Neuron (in vitro differentiated cells): ENCODE results near the gene TXNL4B.
"Not testable (repeated sequence)": the region's sequence is repeated elsewhere in the genome, so short reads cannot be mapped to it uniquely, and the experiment has no call there.

Experiments used
- H2AFZ ChIP-seq: one replicate; pipeline ENCODE4 v1.6.1; 2013; ENCODE audit warnings: low read depth, mild to moderate bottlenecking, inconsistent platforms, low read length, moderate library complexity
- H3K27me3 ChIP-seq: one replicate; pipeline ENCODE4 v1.6.1; 2013; ENCODE audit warnings: low read length; ENCODE audit not compliant: insufficient read depth
- H3K36me3 ChIP-seq: one replicate; pipeline ENCODE4 v1.6.1; 2013; ENCODE audit warnings: low read length; ENCODE audit not compliant: insufficient read depth
- H3K4me1 ChIP-seq: one replicate; pipeline ENCODE4 v1.6.1; 2013; ENCODE audit warnings: low read length; ENCODE audit not compliant: insufficient read depth
- H3K4me3 ChIP-seq: 2 replicates; pipeline ENCODE4 v1.5.1; 2013; ENCODE audit warnings: mild to moderate bottlenecking, low read length, moderate library complexity
- H3K9me3 ChIP-seq: one replicate; pipeline ENCODE4 v1.6.1; 2013; ENCODE audit warnings: low read length

Gene TXNL4B

GRCh38 chr16:72083778-72084404, 9.5 kb downstream of the TXNL4B start:
- Histone ChIP-seq H3K36me3 (peaks cover 32% of the 10 kb centered on the region), H3K4me3 (no peak overlapping the region), H2AFZ (no peak overlapping the region), H3K4me1 (no peaks in the 10 kb centered on the region), H3K27me3 (no peaks in the 10 kb centered on the region), H3K9me3 (peaks cover 11% of the 10 kb centered on the region)

GRCh38 chr16:72076991-72077706, 16.3 kb downstream of the TXNL4B start:
- not testable (repeated sequence) for H3K9me3 ChIP-seq

GRCh38 chr16:72075067-72075466, 18.4 kb downstream of the TXNL4B start:
- H3K4me1 ChIP-seq, H3K9me3 ChIP-seq, H3K4me3 ChIP-seq, H2AFZ ChIP-seq, H3K27me3 ChIP-seq, H3K36me3 ChIP-seq: not testable (repeated sequence)

More at GRCh38 chr16:72076991-72077706, 16.3 kb downstream of the TXNL4B start:
- H3K4me3 ChIP-seq, H3K4me1 ChIP-seq, H2AFZ ChIP-seq, H3K36me3 ChIP-seq, H3K27me3 ChIP-seq: not testable (repeated sequence)

- Histone ChIP-seq H3K4me1 (no peaks in the 10 kb centered on the region), H3K9me3 (peaks cover 3% of the 10 kb centered on the region), H3K36me3 (no peaks in the 10 kb centered on the region), H3K4me3 (no peak overlapping the region), H2AFZ (no peak overlapping the region), H3K27me3 (no peaks in the 10 kb centered on the region)
Measured at GRCh38 chr16:72073560-72074230, 19.7 kb downstream of the TXNL4B start.

GRCh38 chr16:72072514-72073342, 20.7 kb downstream of the TXNL4B start:
- Histone ChIP-seq H3K36me3 (no peaks in the 10 kb centered on the region), H3K9me3 (peaks cover 3% of the 10 kb centered on the region), H3K4me3 (no peak overlapping the region), H3K4me1 (no peaks in the 10 kb centered on the region), H2AFZ (no peak overlapping the region), H3K27me3 (no peaks in the 10 kb centered on the region)

GRCh38 chr16:72068930-72069329, 24.5 kb downstream of the TXNL4B start:
- H3K27me3 ChIP-seq, result no peaks in the 10 kb centered on the region
- no peaks in the 10 kb centered on the region for H3K4me1 ChIP-seq
- H3K36me3 ChIP-seq, result no peaks in the 10 kb centered on the region
- peaks cover 3% of the 10 kb centered on the region for H3K9me3 ChIP-seq
- H3K4me3 ChIP-seq, result no peak overlapping the region
- no peak overlapping the region for H2AFZ ChIP-seq

GRCh38 chr16:72066747-72067146, 26.7 kb downstream of the TXNL4B start:
- no peaks in the 10 kb centered on the region for H3K27me3 ChIP-seq
- no peaks in the 10 kb centered on the region for H3K36me3 ChIP-seq
- no peak overlapping the region for H2AFZ ChIP-seq
- H3K4me1 ChIP-seq, result no peaks in the 10 kb centered on the region
- no peak overlapping the region for H3K4me3 ChIP-seq
- no peaks in the 10 kb centered on the region for H3K9me3 ChIP-seq

GRCh38 chr16:72064361-72064894, 29.0 kb downstream of the TXNL4B start:
- Histone ChIP-seq H3K9me3 (no peaks in the 10 kb centered on the region), H3K36me3 (no peaks in the 10 kb centered on the region), H3K4me3 (no peak overlapping the region), H3K27me3 (no peaks in the 10 kb centered on the region), H3K4me1 (no peaks in the 10 kb centered on the region), H2AFZ (no peak overlapping the region)

- no peak overlapping the region for H2AFZ ChIP-seq
- H3K4me1 ChIP-seq, result no peaks in the 10 kb centered on the region
- H3K4me3 ChIP-seq, result no peak overlapping the region
- no peaks in the 10 kb centered on the region for H3K9me3 ChIP-seq
- no peaks in the 10 kb centered on the region for H3K27me3 ChIP-seq
- H3K36me3 ChIP-seq, result no peaks in the 10 kb centered on the region
Measured at GRCh38 chr16:72061564-72061963, 31.9 kb downstream of the TXNL4B start.

GRCh38 chr16:72060405-72060804, 33.0 kb downstream of the TXNL4B start:
- Histone ChIP-seq H2AFZ (no peak overlapping the region), H3K36me3 (no peaks in the 10 kb centered on the region), H3K27me3 (no peaks in the 10 kb centered on the region), H3K4me1 (no peaks in the 10 kb centered on the region), H3K4me3 (no peak overlapping the region), H3K9me3 (no peaks in the 10 kb centered on the region)

- not testable (repeated sequence) for H2AFZ ChIP-seq, H3K9me3 ChIP-seq, H3K27me3 ChIP-seq, H3K36me3 ChIP-seq, H3K4me1 ChIP-seq, H3K4me3 ChIP-seq
Measured at GRCh38 chr16:72059060-72059459, 34.4 kb downstream of the TXNL4B start.

GRCh38 chr16:72057313-72057712, 36.1 kb downstream of the TXNL4B start:
- not testable (repeated sequence) for H3K4me3 ChIP-seq, H3K9me3 ChIP-seq, H2AFZ ChIP-seq, H3K36me3 ChIP-seq, H3K4me1 ChIP-seq, H3K27me3 ChIP-seq

- no peak overlapping the region for H3K4me3 ChIP-seq
Measured at GRCh38 chr16:72055911-72056310, 37.5 kb downstream of the TXNL4B start.

More at GRCh38 chr16:72055911-72056310, 37.5 kb downstream of the TXNL4B start:
- Histone ChIP-seq H2AFZ (no peak overlapping the region), H3K9me3 (no peaks in the 10 kb centered on the region), H3K4me1 (no peaks in the 10 kb centered on the region), H3K36me3 (no peaks in the 10 kb centered on the region), H3K27me3 (no peaks in the 10 kb centered on the region)
